CD4-positive, alpha-beta T cell (primary cell): ENCODE data around the gene IGF2R. TPM values are rescaled to one million over a fixed set of nuclear protein-coding genes. Genes with fewer than 3 reads are reported as not detected.
A peak's percentile ranks its signal among the peaks of the same experiment; 100 is the strongest.
"Not testable (repeated sequence)": the region's sequence is repeated elsewhere in the genome, so short reads cannot be mapped to it uniquely, and the experiment has no call there.

Experiments
- ATAC-seq: fragments of 200-7000 bp; cut with Tn5 transposase; one replicate; pipeline ENCODE4 v1.10.0; 2022; ENCODE audit warnings: mild to moderate bottlenecking; ENCODE audit not compliant: poor library complexity
- CTCF ChIA-PET: fragments of 350-600 bp; sonication (Branson Sonifier 250); formaldehyde crosslinking; loops from one replicate; lab custom pipeline; 2021; ENCODE audit warnings: antibody characterized with exemption, inconsistent platforms; lab: Charles Lee
- POLR2A ChIA-PET: fragments of 350-600 bp; sonication (Branson Sonifier 250); formaldehyde crosslinking; loops from one replicate; lab custom pipeline; 2021; ENCODE audit warnings: antibody characterized with exemption, inconsistent platforms; lab: Charles Lee
- DNase-seq, 14 experiments: peaks; one replicate each; pipeline ENCODE4 v3.0.0-alpha.2; 2013 to 2020; ENCODE audit warnings: mixed read lengths in 2 of 14
- H3K27ac ChIP-seq, 2 donors: one replicate each; pipeline versions ENCODE4 v1.5.1 to v1.7.0; 2013; ENCODE audit warnings: low read length in 2 of 2, low read depth in 1 of 2, mild to moderate bottlenecking in 1 of 2
- H3K27me3 ChIP-seq, 2 experiments: 1 replicate in 1 of 2; 2 replicates in 1 of 2; pipeline versions ENCODE4 v1.6.1 to v1.7.0; 2013; ENCODE audit warnings: low read length in 2 of 2, control low read depth in 1 of 2, mild to moderate bottlenecking in 1 of 2, moderate library complexity in 1 of 2; ENCODE audit not compliant: insufficient read depth in 2 of 2, control insufficient read depth in 1 of 2
- H3K36me3 ChIP-seq: one replicate; pipeline ENCODE4 v1.6.1; 2013; ENCODE audit warnings: low read length, control low read depth; ENCODE audit not compliant: insufficient read depth
- H3K4me1 ChIP-seq: one replicate; pipeline ENCODE4 v1.6.1; 2013; ENCODE audit warnings: low read length, control low read depth; ENCODE audit not compliant: insufficient read depth
- H3K4me3 ChIP-seq: one replicate; pipeline ENCODE4 v1.5.1; 2013; ENCODE audit warnings: mild to moderate bottlenecking, low read length, moderate library complexity
- H3K9me3 ChIP-seq, 2 experiments: 1 replicate in 1 of 2; 2 replicates in 1 of 2; pipeline versions ENCODE4 v1.6.1 to v1.7.0; 2013; ENCODE audit warnings: low read length in 2 of 2, mild to moderate bottlenecking in 2 of 2, control low read depth in 1 of 2, moderate library complexity in 1 of 2; ENCODE audit not compliant: control insufficient read depth in 1 of 2, insufficient read depth in 1 of 2
- H3K27ac Mint-ChIP-seq: one replicate; pipeline ENCODE4 v1.8.0; 2020; ENCODE audit warnings: mixed read lengths
- H3K27me3 Mint-ChIP-seq: one replicate; pipeline ENCODE4 v1.8.0; 2021; ENCODE audit warnings: mixed read lengths
- H3K36me3 Mint-ChIP-seq: one replicate; pipeline ENCODE4 v1.8.0; 2021; ENCODE audit warnings: low read depth, mixed read lengths
- H3K4me1 Mint-ChIP-seq: one replicate; pipeline ENCODE4 v1.8.0; 2021; ENCODE audit warnings: low read depth, mixed read lengths
- H3K4me3 Mint-ChIP-seq: one replicate; pipeline ENCODE4 v1.8.0; 2020; ENCODE audit warnings: mild to moderate bottlenecking, mixed read lengths
- H3K9me3 Mint-ChIP-seq: one replicate; pipeline ENCODE4 v1.8.0; 2020; ENCODE audit warnings: mixed read lengths
- CTCF ChIP-seq: fragments of 200-600 bp; IDR thresholded peaks from one replicate; pipeline ENCODE4 v1.8.0; 2022; ENCODE audit warnings: antibody characterized with exemption, mild to moderate bottlenecking
- intact Hi-C, 2 experiments: fragments of 100-400 bp; cut with DNase I in 1 of 2; cut with micrococcal nuclease in 1 of 2; formaldehyde crosslinking; loops; one replicate each; pipeline versions ENCODE4 v1.15.1 to v1.9.0; 2023 to 2025; cut with DNase I, micrococcal nuclease
- total RNA-seq, 174 experiments: library from RNA in 2 of 174; stranded (reverse) in 2 of 174; gene quantifications; one replicate each; pipeline ENCODE4 v1.2.3 and lab custom pipeline; 2021 to 2026

The IGF2R gene
- total RNA-seq, 2 experiments from 2014 or later: 43.8 to 46.7 TPM

- Mint-ChIP-seq H3K27me3 (no peaks in the 10 kb centered on the region), H3K4me1 (no peaks in the 10 kb centered on the region), H3K27ac (no peak overlapping the region), H3K36me3 (no peaks in the 10 kb centered on the region), H3K9me3 (no peaks in the 10 kb centered on the region), H3K4me3 (no peak overlapping the region)
- Histone ChIP-seq H3K27ac (no peak overlapping the region), H3K36me3 (no peaks in the 10 kb centered on the region), H3K4me1 (no peaks in the 10 kb centered on the region), H3K27me3 (no peaks in the 10 kb centered on the region), H3K9me3 (peaks cover 0 to 6% of the 10 kb centered on the region in 2 experiments), H3K4me3 (no peak overlapping the region)
- ChIA-PET POLR2A (no interaction called here), CTCF (no interaction called here)
- intact Hi-C loops: no loop called here
- no peak for ATAC-seq
- TF ChIP-seq CTCF: no peak
- DNase-seq: no peak
Measured at GRCh38 chr6:160132297-160132637, 163.4 kb downstream of the IGF2R start.

GRCh38 chr6:160132776-160133338 is 164.0 kb downstream of the IGF2R start:
- DNase-seq (no peak), ATAC-seq (no peak)
- H3K4me3 Mint-ChIP-seq: no peak overlapping the region
- H3K27ac ChIP-seq: no peak overlapping the region
- no peaks in the 10 kb centered on the region for H3K36me3 Mint-ChIP-seq
- H3K36me3 ChIP-seq: no peaks in the 10 kb centered on the region
- H3K27ac Mint-ChIP-seq: no peak overlapping the region
- CTCF ChIA-PET: no interaction called here
- TF ChIP-seq CTCF: no peak
- POLR2A ChIA-PET: no interaction called here
- H3K4me1 Mint-ChIP-seq: no peaks in the 10 kb centered on the region
- H3K4me1 ChIP-seq: peaks cover under 1% of the 10 kb centered on the region
- no peaks in the 10 kb centered on the region for H3K27me3 Mint-ChIP-seq
- no peak overlapping the region for H3K4me3 ChIP-seq
- no peaks in the 10 kb centered on the region for H3K9me3 Mint-ChIP-seq
- no peaks in the 10 kb centered on the region for H3K27me3 ChIP-seq
- peaks cover 0 to 6% of the 10 kb centered on the region in 2 experiments for H3K9me3 ChIP-seq
- intact Hi-C loops: no loop called here

GRCh38 chr6:160133441-160134336 is 164.8 kb downstream of the IGF2R start:
- TF ChIP-seq CTCF: no peak
- Mint-ChIP-seq H3K36me3 (no peaks in the 10 kb centered on the region), H3K4me1 (peaks cover 8% of the 10 kb centered on the region), H3K27me3 (no peaks in the 10 kb centered on the region), H3K27ac (no peak overlapping the region), H3K9me3 (no peaks in the 10 kb centered on the region), H3K4me3 (no peak overlapping the region)
- Histone ChIP-seq H3K4me3 (no peak overlapping the region), H3K9me3 (peaks cover 0 to 6% of the 10 kb centered on the region in 2 experiments), H3K4me1 (peaks cover 7% of the 10 kb centered on the region), H3K27me3 (no peaks in the 10 kb centered on the region), H3K27ac (no peak overlapping the region), H3K36me3 (no peaks in the 10 kb centered on the region)
- CTCF ChIA-PET: no interaction called here
- ATAC-seq (no peak), DNase-seq (no peak)
- POLR2A ChIA-PET: no interaction called here
- intact Hi-C loops: no loop called here

- DNase-seq: peak in 2 of 14 experiments; percentile 38 to 48
- POLR2A ChIA-PET, H3K36me3 Mint-ChIP-seq, H3K27me3 Mint-ChIP-seq, H3K9me3 Mint-ChIP-seq, H3K27me3 ChIP-seq, H3K4me1 Mint-ChIP-seq, CTCF ChIA-PET, H3K27ac ChIP-seq, H3K36me3 ChIP-seq, H3K4me3 Mint-ChIP-seq, H3K4me3 ChIP-seq, H3K4me1 ChIP-seq, H3K9me3 ChIP-seq, intact Hi-C loops, H3K27ac Mint-ChIP-seq, ATAC-seq: not testable (repeated sequence)
Measured at GRCh38 chr6:160134337-160134751, 165.5 kb downstream of the IGF2R start.
